ENCODE data around the gene TUBA1A. TPM values are rescaled to one million over a fixed set of nuclear protein-coding genes. Genes with fewer than 3 reads are reported as not detected.
A peak's percentile ranks its signal among the peaks of the same experiment; 100 is the strongest.

Gene TUBA1A
- 628 and 639 TPM in 2 replicates for total RNA-seq (2014; rRNA removed; shearing (Covaris generic))
- 452 and 467 TPM in 2 replicates for polyA plus RNA-seq (2016; fragmentation: Nextera tagmentation; extraction: Ambion mirVana)

- in situ Hi-C loops (cut with MboI) = no loop called here
- peak within 1 kb of the TSS; percentile 76 for H2AFZ ChIP-seq
Measured at GRCh38 chr12:49188916-49189367, at the start of gene TUBA1A. Gene TUBA1A (minus strand): TSS chr12:49189080. CDS start chr12:49188979, 101 bp downstream.

DNA sequence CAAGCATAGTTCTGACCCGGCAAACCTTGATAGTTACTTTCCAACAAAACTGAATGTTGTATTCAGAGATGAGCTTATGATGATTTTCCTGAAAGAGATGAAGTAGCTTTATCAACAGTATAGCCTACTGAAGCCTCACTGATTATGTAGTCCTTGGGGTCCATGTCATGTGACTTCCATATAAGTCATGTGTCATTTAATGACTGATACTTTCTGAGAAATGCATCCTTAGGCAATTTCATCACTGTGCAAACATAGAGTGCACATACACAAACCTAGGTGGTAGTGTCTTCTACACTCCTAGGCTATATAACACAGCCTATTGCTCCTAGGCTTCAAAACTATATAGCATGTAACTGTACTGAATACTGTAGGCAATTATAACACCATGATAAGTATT, 47.5 kb upstream of the TUBA1A start:
- Histone ChIP-seq H3K4me1 (ENCODE audit: insufficient read depth) (peaks cover 4% of the 10 kb centered on the region; the same call in 1 of the 2 replicates), H3F3A (ENCODE audit: insufficient read depth) (no peaks in the 10 kb centered on the region), H3K9me2 (ENCODE audit: insufficient read depth) (no peaks in the 10 kb centered on the region), H3K79me2 (ENCODE audit: insufficient read depth) (no peaks in the 10 kb centered on the region), H3K4me2 (ENCODE audit: unreplicated experiment) (no peak overlapping the region), H3K9ac (no peak overlapping the region), H3K27ac (no peak overlapping the region), H4K20me1 (ENCODE audit: insufficient read depth) (no peaks in the 10 kb centered on the region), H3K4me3 (no peak overlapping the region), H3K9me3 (ENCODE audit: low read depth) (no peaks in the 10 kb centered on the region), H3K36me3 (ENCODE audit: low read depth) (no peaks in the 10 kb centered on the region), H2AFZ (no peak overlapping the region), H3K27me3 (replicated peaks; ENCODE audit: insufficient read depth) (no peaks in the 10 kb centered on the region)
- TF ChIP-seq EZH2 (IDR thresholded peaks at IDR 0.05; ENCODE audit: insufficient read depth, poor library complexity, severe bottlenecking) = no peak
- DNase-seq = no peak
- in situ Hi-C loops (cut with MboI) = loop anchor here (10.0 kb wide), 1 partner anchor 142 kb away; the partner anchor contains the start of gene DHH
- WGBS, 2 experiments (ENCODE audit: low coverage in 1 of 2, low lambda C conversion rate in 2 of 2, missing lambda C conversion rate in 2 of 2) = 97 to 100% methylated on average over 1 of the region's 1 CpG

More at GRCh38 chr12:49188916-49189367, at the start of gene TUBA1A:
- WGBS, 2 experiments (ENCODE audit: low coverage in 1 of 2, low lambda C conversion rate in 2 of 2, missing lambda C conversion rate in 2 of 2) = 1% methylated on average over 26 of the region's 26 CpGs
- Histone ChIP-seq H3K79me2 (ENCODE audit: insufficient read depth) (peaks cover 55% of the 10 kb centered on the region), H3K4me1 (ENCODE audit: insufficient read depth) (peaks cover 16% of the 10 kb centered on the region; the same call in 1 of the 2 replicates), H3K4me2 (ENCODE audit: unreplicated experiment) (peak within 1 kb of the TSS; percentile 90), H3K9me2 (ENCODE audit: insufficient read depth) (no peaks in the 10 kb centered on the region), H3K36me3 (ENCODE audit: low read depth) (peaks cover 22% of the 10 kb centered on the region), H4K20me1 (ENCODE audit: insufficient read depth) (no peaks in the 10 kb centered on the region; the same call in 1 of the 2 replicates), H3K4me3 (peak within 1 kb of the TSS; percentile 94), H3K9me3 (ENCODE audit: low read depth) (no peaks in the 10 kb centered on the region), H3K27me3 (replicated peaks; ENCODE audit: insufficient read depth) (no peaks in the 10 kb centered on the region), H3F3A (ENCODE audit: insufficient read depth) (peaks cover 31% of the 10 kb centered on the region), H3K9ac (peak within 1 kb of the TSS; percentile 98), H3K27ac (peak within 1 kb of the TSS; percentile 98)
- DNase-seq = peak; percentile 98
- TF ChIP-seq EZH2 (IDR thresholded peaks at IDR 0.05; ENCODE audit: insufficient read depth, poor library complexity, severe bottlenecking) (no peak), EZH2phosphoT487 (IDR thresholded peaks at IDR 0.05; ENCODE audit: insufficient read depth, low read depth) (no peak)

DNA sequence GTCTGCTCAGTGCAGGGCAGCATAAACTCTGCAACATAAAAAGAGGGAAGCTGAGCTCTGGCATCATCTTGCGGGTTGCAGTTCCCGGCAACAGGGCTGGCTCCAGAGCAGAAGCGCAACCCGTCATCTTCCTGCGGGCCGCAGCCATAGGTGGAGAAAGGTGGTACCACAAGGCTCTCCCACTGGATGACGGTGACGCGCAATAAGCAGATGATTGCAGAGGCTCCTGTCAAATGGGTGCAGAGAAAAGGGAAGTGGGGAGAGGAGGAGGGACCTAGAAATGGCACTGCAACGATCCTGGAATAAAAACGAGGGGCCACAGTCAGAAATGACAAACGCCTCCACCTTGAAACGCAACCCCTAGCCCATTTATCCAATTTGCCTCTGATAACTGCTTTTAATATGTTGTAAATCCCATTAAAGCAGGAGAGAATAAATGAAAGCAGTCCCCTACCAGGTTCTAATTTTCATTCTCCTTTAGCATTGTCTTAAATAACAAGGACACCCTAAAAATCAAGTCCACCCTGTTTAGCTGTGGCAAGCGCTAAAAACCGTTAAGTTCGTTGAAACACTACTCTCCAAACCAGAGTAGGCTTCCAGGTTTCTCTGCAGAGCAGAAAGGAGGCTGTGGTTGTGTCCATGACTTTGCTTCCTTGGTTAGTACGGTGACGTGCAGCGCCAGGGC, 45.1 kb upstream of the TUBA1A start:
- no peak for TF ChIP-seq EZH2 (IDR thresholded peaks at IDR 0.05; ENCODE audit: insufficient read depth, poor library complexity, severe bottlenecking)
- H2AFZ ChIP-seq = peak overlapping the region; percentile 90
- H3K4me3 ChIP-seq = peak overlapping the region; percentile 31; the same call in 1 of the 2 replicates
- DNase-seq = no peak
- peak overlapping the region; percentile 88 for H3K9ac ChIP-seq
- no peaks in the 10 kb centered on the region for H3K9me3 ChIP-seq (ENCODE audit: low read depth)
- no peaks in the 10 kb centered on the region for H3F3A ChIP-seq (ENCODE audit: insufficient read depth)
- H3K9me2 ChIP-seq (ENCODE audit: insufficient read depth) = no peaks in the 10 kb centered on the region
- peak overlapping the region; percentile 65 for H3K4me2 ChIP-seq (ENCODE audit: unreplicated experiment)
- no peaks in the 10 kb centered on the region for H3K27me3 ChIP-seq (replicated peaks; ENCODE audit: insufficient read depth)
- H3K27ac ChIP-seq = peak overlapping the region; percentile 87
- 60 to 63% methylated on average over 19 of the region's 19 CpGs for WGBS, 2 experiments (ENCODE audit: low coverage in 1 of 2, low lambda C conversion rate in 2 of 2, missing lambda C conversion rate in 2 of 2)
- no peaks in the 10 kb centered on the region for H3K36me3 ChIP-seq (ENCODE audit: low read depth)
- peaks cover 4% of the 10 kb centered on the region; the same call in 1 of the 2 replicates for H3K4me1 ChIP-seq (ENCODE audit: insufficient read depth)
- H3K79me2 ChIP-seq (ENCODE audit: insufficient read depth) = no peaks in the 10 kb centered on the region
- in situ Hi-C loops (cut with MboI) = loop anchor here (10.0 kb wide), 1 partner anchor 139 kb away; the partner anchor contains the start of gene DHH
- no peaks in the 10 kb centered on the region for H4K20me1 ChIP-seq (ENCODE audit: insufficient read depth)

DNA sequence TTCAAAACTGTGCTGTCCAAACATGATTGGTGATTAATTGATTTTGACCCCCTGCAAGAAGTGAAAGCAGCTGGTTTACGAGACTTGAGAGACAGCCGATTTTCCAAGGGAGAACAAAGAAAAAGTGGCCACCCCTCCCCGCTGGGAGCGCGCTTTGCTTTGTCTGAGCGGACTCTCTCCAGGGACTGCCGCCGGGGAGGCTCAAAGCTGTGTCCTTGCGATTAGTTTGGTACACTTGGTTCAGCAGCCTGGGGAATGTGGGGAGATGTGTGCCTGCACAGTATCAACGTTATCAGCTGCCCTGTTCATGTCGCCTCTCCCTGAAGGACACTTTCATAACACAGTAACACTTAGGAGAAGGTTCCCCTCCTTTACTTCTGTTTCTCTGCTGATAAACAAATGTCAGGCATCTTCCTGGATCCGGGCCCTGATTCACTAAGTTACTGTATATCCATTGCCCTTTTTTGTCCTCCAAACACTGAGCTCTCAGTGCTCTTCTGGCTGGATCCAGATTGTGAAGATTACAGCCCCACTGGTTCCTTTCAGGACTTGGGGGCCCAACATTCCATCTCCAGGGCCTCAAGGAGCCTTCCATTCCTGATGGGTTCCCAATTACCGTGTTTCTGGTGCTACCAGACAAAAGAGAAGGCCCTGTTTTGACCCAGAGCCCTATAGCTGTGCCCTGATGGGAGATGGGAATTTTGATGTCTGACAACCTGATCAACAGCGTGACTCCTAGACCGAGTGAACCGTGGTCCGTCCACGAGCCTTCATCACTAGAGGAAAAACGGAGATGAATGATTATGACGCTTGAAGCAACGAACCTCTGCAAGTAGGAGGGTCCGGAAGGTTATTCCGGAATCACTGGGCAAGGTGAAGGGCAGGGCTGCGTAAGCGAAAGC, 44.3 kb upstream of the TUBA1A start:
- WGBS, 2 experiments (ENCODE audit: low coverage in 1 of 2, low lambda C conversion rate in 2 of 2, missing lambda C conversion rate in 2 of 2) = 91 to 92% methylated on average over 24 to 25 of the region's 25 CpGs
- DNase-seq = no peak
- in situ Hi-C loops (cut with MboI) = loop anchor here (10.0 kb wide), 1 partner anchor 138 kb away; the partner anchor contains the start of gene DHH

More for the DNA sequence above, 44.3 kb upstream of the TUBA1A start:
- Histone ChIP-seq H4K20me1 (ENCODE audit: insufficient read depth) (no peaks in the 10 kb centered on the region), H3K9me2 (ENCODE audit: insufficient read depth) (no peaks in the 10 kb centered on the region), H3K4me2 (ENCODE audit: unreplicated experiment) (no peak overlapping the region), H3K27me3 (replicated peaks; ENCODE audit: insufficient read depth) (no peaks in the 10 kb centered on the region), H3K36me3 (ENCODE audit: low read depth) (no peaks in the 10 kb centered on the region), H3K9ac (no peak overlapping the region), H3K4me1 (ENCODE audit: insufficient read depth) (peaks cover 4% of the 10 kb centered on the region; the same call in 1 of the 2 replicates), H3K27ac (no peak overlapping the region), H2AFZ (no peak overlapping the region), H3K9me3 (ENCODE audit: low read depth) (no peaks in the 10 kb centered on the region), H3K79me2 (ENCODE audit: insufficient read depth) (no peaks in the 10 kb centered on the region), H3K4me3 (no peak overlapping the region), H3F3A (ENCODE audit: insufficient read depth) (no peaks in the 10 kb centered on the region)
- no peak for TF ChIP-seq EZH2 (IDR thresholded peaks at IDR 0.05; ENCODE audit: insufficient read depth, poor library complexity, severe bottlenecking)
- TF ChIP-seq EZH2phosphoT487 (IDR thresholded peaks at IDR 0.05; ENCODE audit: insufficient read depth, low read depth) = no peak

Measured in GM23248 (cell line).